ENCODE data around the gene CPT1C. TPM values are rescaled to one million over a fixed set of nuclear protein-coding genes. Genes with fewer than 3 reads are reported as not detected.

Gene CPT1C
- total RNA-seq, 2 experiments from 2014 or later = 0.86 to 0.95 TPM

DNA sequence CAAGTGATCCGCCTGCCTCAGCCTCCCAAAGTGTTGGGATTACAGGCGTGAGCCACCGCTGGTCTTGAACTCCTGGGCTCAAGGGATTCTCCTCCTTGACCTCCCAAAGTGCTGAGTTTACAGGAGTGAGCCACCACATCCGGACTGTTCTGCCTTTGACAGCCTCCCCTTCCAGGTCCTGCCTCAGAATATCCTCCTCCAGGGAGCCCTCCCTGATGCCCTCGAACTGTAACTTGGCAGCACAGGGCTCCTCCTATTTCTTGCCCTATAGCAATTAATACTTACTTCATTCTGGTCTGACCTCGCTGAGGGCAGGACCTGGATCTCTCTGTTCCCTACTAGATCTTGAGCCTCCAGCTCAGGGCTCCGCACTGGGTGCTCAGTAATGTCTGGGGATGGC is 5.9 kb downstream of the CPT1C start:
- H3K9me3 ChIP-seq (ENCODE audit: low read length) = no peaks in the 10 kb centered on the region
- intact Hi-C loops (cut with micrococcal nuclease; ENCODE audit: unreplicated experiment) = no loop called here
- no peaks in the 10 kb centered on the region for H3K36me3 ChIP-seq (ENCODE audit: insufficient read depth, low read length)
- H3K4me1 ChIP-seq (ENCODE audit: insufficient read depth, low read length, poor library complexity, severe bottlenecking) = peaks cover 5% of the 10 kb centered on the region
- no peak for DNase-seq (ENCODE audit: low spot score)
- H3K4me3 ChIP-seq (ENCODE audit: low read depth, low read length, poor library complexity, severe bottlenecking) = no peak overlapping the region
- ChIA-PET CTCF (ENCODE audit: unreplicated experiment) (no interaction called here), POLR2A (no interaction called here)
- no TSS peak for BruUV-seq (replicated peaks)
- no peaks in the 10 kb centered on the region for H3K79me2 ChIP-seq (ENCODE audit: insufficient read depth, low read depth, low read length)
- TF ChIP-seq, protein P1, sequence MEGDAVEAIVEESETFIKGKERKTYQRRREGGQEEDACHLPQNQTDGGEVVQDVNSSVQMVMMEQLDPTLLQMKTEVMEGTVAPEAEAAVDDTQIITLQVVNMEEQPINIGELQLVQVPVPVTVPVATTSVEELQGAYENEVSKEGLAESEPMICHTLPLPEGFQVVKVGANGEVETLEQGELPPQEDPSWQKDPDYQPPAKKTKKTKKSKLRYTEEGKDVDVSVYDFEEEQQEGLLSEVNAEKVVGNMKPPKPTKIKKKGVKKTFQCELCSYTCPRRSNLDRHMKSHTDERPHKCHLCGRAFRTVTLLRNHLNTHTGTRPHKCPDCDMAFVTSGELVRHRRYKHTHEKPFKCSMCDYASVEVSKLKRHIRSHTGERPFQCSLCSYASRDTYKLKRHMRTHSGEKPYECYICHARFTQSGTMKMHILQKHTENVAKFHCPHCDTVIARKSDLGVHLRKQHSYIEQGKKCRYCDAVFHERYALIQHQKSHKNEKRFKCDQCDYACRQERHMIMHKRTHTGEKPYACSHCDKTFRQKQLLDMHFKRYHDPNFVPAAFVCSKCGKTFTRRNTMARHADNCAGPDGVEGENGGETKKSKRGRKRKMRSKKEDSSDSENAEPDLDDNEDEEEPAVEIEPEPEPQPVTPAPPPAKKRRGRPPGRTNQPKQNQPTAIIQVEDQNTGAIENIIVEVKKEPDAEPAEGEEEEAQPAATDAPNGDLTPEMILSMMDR (conservative IDR thresholded peaks at IDR 0.05; ENCODE audit: low read length) = no peak
- TF ChIP-seq EZH2phosphoT487 (IDR thresholded peaks at IDR 0.05; ENCODE audit: borderline replicate concordance, low read depth, low read length) = no peak
- H4K20me1 ChIP-seq (ENCODE audit: insufficient read depth, low read length) = no peaks in the 10 kb centered on the region
- H3K4me2 ChIP-seq (ENCODE audit: low read length) = no peak overlapping the region
- H3K27ac ChIP-seq (ENCODE audit: low read depth, low read length, poor library complexity, severe bottlenecking) = no peak overlapping the region
- no peak overlapping the region for H2AFZ ChIP-seq (ENCODE audit: low read length)
- H3K9me2 ChIP-seq (ENCODE audit: insufficient read depth, low read length) = no peaks in the 10 kb centered on the region

DNA sequence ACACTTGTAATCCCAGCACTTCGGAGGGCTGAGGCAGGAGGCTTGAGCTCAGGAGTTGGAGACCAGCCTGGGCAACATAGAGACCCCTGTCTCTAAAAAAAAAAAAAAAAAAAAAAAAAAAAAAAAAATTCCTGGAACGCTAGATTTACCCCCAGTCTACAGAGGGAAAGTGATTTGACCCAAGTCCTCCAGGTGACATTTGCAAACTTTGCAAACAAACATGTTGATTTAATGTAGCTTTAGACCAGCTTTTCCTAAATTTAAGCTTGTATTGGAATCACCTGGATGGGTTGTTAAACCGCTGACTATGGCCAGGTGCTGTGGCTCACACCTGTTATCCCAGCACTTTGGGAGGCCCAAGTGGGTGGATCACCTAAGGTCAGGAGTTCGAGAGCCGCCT is 8.4 kb downstream of the CPT1C start:
- no TSS peak for BruUV-seq (replicated peaks)
- no peak overlapping the region for H3K4me3 ChIP-seq (ENCODE audit: low read depth, low read length, poor library complexity, severe bottlenecking)
- no peaks in the 10 kb centered on the region for H3K36me3 ChIP-seq (ENCODE audit: insufficient read depth, low read length)

DNA sequence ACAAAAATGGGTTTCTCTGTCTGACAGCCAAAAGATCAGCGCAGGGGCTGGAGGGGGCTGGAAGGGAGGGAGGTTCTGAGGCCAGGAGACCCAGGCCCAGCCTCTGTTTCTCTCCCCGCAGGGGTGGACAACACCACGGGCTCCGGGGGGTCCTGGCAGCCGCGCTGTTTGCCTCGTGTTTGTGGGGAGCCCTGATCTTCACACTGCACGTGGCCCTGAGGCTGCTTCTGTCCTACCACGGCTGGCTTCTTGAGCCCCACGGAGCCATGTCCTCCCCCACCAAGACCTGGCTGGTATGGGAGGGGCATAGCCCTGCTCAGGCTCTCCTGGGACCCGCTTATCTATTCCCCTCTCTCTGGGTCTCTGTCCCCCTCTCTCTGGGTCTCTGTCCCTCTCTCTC is 9.6 kb downstream of the CPT1C start:
- no peaks in the 10 kb centered on the region for H3K36me3 ChIP-seq (ENCODE audit: insufficient read depth, low read length)
- H3K9me2 ChIP-seq (ENCODE audit: insufficient read depth, low read length) = no peaks in the 10 kb centered on the region
- no peaks in the 10 kb centered on the region for H3K79me2 ChIP-seq (ENCODE audit: insufficient read depth, low read depth, low read length)
- H2AFZ ChIP-seq (ENCODE audit: low read length) = no peak overlapping the region
- ChIA-PET CTCF (ENCODE audit: unreplicated experiment) (no interaction called here), POLR2A (no interaction called here)
- no peak for DNase-seq (ENCODE audit: low spot score)
- TF ChIP-seq, protein P1 (conservative IDR thresholded peaks at IDR 0.05; ENCODE audit: low read length) = no peak
- TF ChIP-seq EZH2phosphoT487 (IDR thresholded peaks at IDR 0.05; ENCODE audit: borderline replicate concordance, low read depth, low read length) = no peak
- BruUV-seq (replicated peaks) = no TSS peak
- H3K4me1 ChIP-seq (ENCODE audit: insufficient read depth, low read length, poor library complexity, severe bottlenecking) = no peaks in the 10 kb centered on the region
- intact Hi-C loops (cut with micrococcal nuclease; ENCODE audit: unreplicated experiment) = no loop called here
- H3K4me2 ChIP-seq (ENCODE audit: low read length) = no peak overlapping the region
- H4K20me1 ChIP-seq (ENCODE audit: insufficient read depth, low read length) = no peaks in the 10 kb centered on the region
- no peaks in the 10 kb centered on the region for H3K9me3 ChIP-seq (ENCODE audit: low read length)
- H3K4me3 ChIP-seq (ENCODE audit: low read depth, low read length, poor library complexity, severe bottlenecking) = no peak overlapping the region
- no peak overlapping the region for H3K27ac ChIP-seq (ENCODE audit: low read depth, low read length, poor library complexity, severe bottlenecking)

More for the DNA sequence above, 8.4 kb downstream of the CPT1C start:
- Histone ChIP-seq H2AFZ (ENCODE audit: low read length) (no peak overlapping the region), H4K20me1 (ENCODE audit: insufficient read depth, low read length) (no peaks in the 10 kb centered on the region), H3K9me2 (ENCODE audit: insufficient read depth, low read length) (no peaks in the 10 kb centered on the region), H3K4me2 (ENCODE audit: low read length) (no peak overlapping the region), H3K9me3 (ENCODE audit: low read length) (no peaks in the 10 kb centered on the region), H3K27ac (ENCODE audit: low read depth, low read length, poor library complexity, severe bottlenecking) (no peak overlapping the region), H3K4me1 (ENCODE audit: insufficient read depth, low read length, poor library complexity, severe bottlenecking) (no peaks in the 10 kb centered on the region), H3K79me2 (ENCODE audit: insufficient read depth, low read depth, low read length) (no peaks in the 10 kb centered on the region)
- no peak for TF ChIP-seq EZH2phosphoT487 (IDR thresholded peaks at IDR 0.05; ENCODE audit: borderline replicate concordance, low read depth, low read length)
- TF ChIP-seq, protein P1 (conservative IDR thresholded peaks at IDR 0.05; ENCODE audit: low read length) = no peak
- intact Hi-C loops (cut with micrococcal nuclease; ENCODE audit: unreplicated experiment) = no loop called here
- ChIA-PET CTCF (ENCODE audit: unreplicated experiment) (no interaction called here), POLR2A (interaction anchor here (0.6 kb wide), 1 partner anchor 34 kb away, joined by 4 read pairs; no protein-coding TSS in a partner anchor)
- DNase-seq (ENCODE audit: low spot score) = no peak

Measured in OCI-LY7 (cell line).